ENCODE data around the gene PDE4A. TPM values are rescaled to one million over a fixed set of nuclear protein-coding genes. Genes with fewer than 3 reads are reported as not detected.
"Not testable (repeated sequence)": the region's sequence is repeated elsewhere in the genome, so short reads cannot be mapped to it uniquely, and the experiment has no call there.

Gene PDE4A
- total RNA-seq, 2 experiments from 2014 or later: 15.7 to 17.5 TPM

DNA sequence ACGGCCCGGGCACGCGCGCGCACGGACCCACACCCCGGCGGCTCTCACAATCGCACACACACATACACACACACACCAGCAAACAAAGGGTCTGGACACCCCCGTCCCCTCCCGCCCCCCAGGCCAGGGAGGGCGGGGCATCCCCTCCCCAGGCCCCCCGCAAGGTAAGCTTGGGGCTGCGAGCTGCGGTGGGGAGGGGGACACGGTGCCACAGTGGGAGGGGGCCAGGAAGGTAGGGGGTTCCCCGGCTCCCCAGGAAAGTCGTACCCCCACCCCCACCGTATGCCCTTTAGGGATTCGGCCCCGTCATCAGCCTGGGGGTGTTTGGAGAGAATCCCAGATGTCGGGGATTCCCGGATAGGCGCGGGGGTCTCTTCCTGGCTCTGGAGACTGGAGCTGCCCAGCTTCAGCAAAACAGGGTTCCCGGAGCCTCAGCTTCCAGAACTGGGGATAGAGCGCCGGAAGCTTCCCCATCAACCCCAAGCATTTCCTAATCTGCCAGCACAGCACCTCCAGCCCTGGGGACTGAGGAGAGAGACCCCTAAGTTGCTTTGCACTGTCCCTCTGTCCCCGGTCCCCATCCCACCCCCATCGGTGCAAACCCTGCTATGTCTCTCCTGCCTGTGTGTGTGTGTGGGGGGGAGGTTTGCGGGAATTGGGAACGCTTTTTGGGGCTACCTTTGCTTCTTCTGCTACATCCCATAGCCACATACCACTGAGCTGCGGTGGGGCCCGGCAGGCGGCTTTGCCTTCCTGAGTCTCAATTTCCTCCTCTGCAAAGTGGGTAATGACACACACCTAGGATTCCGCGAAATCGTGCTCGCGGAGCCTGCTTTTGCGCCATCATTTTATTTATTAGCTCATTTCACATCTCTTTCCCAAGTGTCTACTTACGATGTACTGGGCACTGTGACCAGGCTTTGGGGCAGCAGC is 15.2 kb upstream of the PDE4A start:
- H3K9me3 Mint-ChIP-seq: no peaks in the 10 kb centered on the region
- POLR2A ChIA-PET: interaction anchor here (1.1 to 3.7 kb wide), 8 partner anchors 9 to 134 kb away, joined by 4 to 22 read pairs (median 6); partner anchors contain the start of genes ICAM1 and TYK2
- peak; percentile 84 for DNase-seq
- intact Hi-C loops (cut with micrococcal nuclease): loop anchor here (2.0 kb wide), 1 partner anchor 20 kb away; no protein-coding TSS in a partner anchor
- H3K36me3 Mint-ChIP-seq: peaks cover 17% of the 10 kb centered on the region
- peaks cover 75% of the 10 kb centered on the region for H3K4me1 Mint-ChIP-seq (ENCODE audit: low read depth)
- H3K4me3 Mint-ChIP-seq: peak overlapping the region; percentile 89
- H3K27ac Mint-ChIP-seq: peak overlapping the region; percentile 91
- CTCF ChIA-PET: interaction anchor here (0.6 to 20.8 kb wide), 17 partner anchors 12 to 177 kb away, joined by 3 to 836 read pairs (median 5); partner anchors contain the start of genes ICAM1, ICAM5 and PDE4A
- no peaks in the 10 kb centered on the region for H3K27me3 Mint-ChIP-seq

DNA sequence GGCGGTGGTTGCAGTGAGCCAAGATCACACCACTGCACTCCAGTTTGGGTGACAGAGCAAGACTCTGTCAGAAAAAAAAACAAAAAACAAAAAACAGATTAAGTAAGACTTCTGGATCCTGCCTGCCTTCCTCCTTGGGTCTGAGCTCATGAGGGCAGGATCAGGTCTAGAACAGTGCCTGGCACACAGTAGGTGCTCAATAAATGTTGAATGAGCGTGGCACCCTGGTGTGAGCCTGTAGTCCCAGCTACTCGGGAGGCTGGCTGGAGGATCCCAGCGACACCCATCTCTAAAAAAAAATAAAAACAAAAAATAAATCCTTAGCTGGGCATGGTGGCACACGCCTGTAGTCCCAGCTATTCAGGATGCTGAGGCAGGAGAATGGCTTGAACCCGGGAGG is 14.1 kb upstream of the PDE4A start:
- POLR2A ChIA-PET: interaction anchor here (1.1 to 3.7 kb wide), 7 partner anchors 8 to 26 kb away, joined by 4 to 22 read pairs (median 5); partner anchors contain the start of gene TYK2
- intact Hi-C loops (cut with micrococcal nuclease): no loop called here
- no peak for DNase-seq
- Mint-ChIP-seq H3K4me1 (ENCODE audit: low read depth) (peaks cover 67% of the 10 kb centered on the region), H3K27me3 (no peaks in the 10 kb centered on the region), H3K9me3 (no peaks in the 10 kb centered on the region), H3K27ac (peak overlapping the region; percentile 91), H3K4me3 (peak overlapping the region; percentile 81), H3K36me3 (peaks cover 11% of the 10 kb centered on the region)
- CTCF ChIA-PET: interaction anchor here (0.5 to 20.8 kb wide), 10 partner anchors 14 to 974 kb away, joined by 3 to 836 read pairs (median 6); partner anchors contain the start of genes ICAM1 and PDE4A

DNA sequence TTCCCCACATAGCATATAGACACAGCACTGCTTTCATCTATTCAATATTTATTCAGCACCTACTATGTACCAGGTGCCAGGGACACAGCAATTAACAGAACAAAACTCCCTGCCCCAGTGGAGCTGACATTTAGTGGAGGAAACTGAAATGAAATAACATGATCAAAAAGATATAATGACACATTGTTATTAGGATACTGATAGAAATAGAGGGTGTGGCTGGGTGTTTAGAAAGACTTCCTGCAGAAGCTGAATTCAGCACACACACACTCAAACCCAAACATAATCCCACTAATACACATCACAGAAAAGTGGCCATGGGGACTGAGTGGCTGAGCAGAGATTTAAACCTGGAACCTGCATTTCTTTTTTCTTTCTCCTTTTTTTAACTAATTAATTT is 13.2 kb upstream of the PDE4A start:
- ChIA-PET POLR2A (interaction anchor here (0.6 to 1.4 kb wide), 2 partner anchors 17 to 129 kb away, joined by 4 read pairs; no protein-coding TSS in a partner anchor), CTCF (interaction anchor here (0.7 to 20.8 kb wide), 3 partner anchors 18 to 325 kb away, joined by 3 to 836 read pairs (median 4); partner anchors contain the start of gene PDE4A)
- Mint-ChIP-seq H3K27ac (peak overlapping the region; percentile 45), H3K4me1 (ENCODE audit: low read depth) (peaks cover 68% of the 10 kb centered on the region), H3K9me3 (no peaks in the 10 kb centered on the region), H3K36me3 (peaks cover 8% of the 10 kb centered on the region), H3K4me3 (no peak overlapping the region), H3K27me3 (no peaks in the 10 kb centered on the region)
- no peak for DNase-seq
- intact Hi-C loops (cut with micrococcal nuclease): no loop called here

DNA sequence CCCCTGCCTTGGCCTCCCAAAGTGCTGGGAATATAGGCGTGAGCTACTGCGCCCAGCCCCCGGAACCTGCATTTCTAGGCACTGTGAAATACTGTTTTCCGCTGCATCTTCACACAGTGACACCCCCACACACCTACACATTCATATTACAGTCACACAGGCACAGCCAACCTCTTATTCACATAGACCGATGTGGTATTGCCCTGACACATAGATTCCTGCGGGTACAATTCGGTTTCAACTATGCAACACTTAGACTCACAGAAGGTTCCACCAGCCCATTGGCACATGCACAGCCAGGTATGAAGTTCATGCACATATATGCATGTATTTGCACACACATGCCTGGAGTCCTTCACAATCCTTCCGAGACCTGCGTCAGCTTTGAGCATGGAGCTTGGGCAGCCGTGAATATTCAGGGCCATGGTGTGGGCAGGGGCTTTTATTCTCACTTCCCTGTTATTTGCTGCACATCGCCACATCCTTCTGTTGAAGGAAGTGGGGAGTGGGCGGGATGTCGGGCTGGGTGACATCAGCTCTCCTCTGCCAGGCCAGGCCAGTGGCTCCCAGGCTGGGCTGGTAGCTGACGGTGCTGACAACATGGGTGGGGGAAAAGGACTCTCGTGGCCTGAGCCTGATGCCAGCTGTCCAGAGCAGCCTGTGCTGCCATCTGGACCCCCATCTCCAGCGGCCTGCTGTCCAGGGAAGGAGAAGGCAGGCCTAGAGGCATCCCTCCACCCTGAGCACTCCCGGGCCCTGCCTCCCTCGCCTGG is 11.6 kb upstream of the PDE4A start:
- ChIA-PET POLR2A (interaction anchor here (0.6 to 1.6 kb wide), 5 partner anchors 8 to 137 kb away, joined by 3 to 5 read pairs (median 4); partner anchors contain the start of gene ICAM1), CTCF (interaction anchor here (1.0 to 20.8 kb wide), 4 partner anchors 17 to 150 kb away, joined by 3 to 836 read pairs (median 4); partner anchors contain the start of gene PDE4A)
- peak; percentile 86 for DNase-seq
- Mint-ChIP-seq H3K4me1 (ENCODE audit: low read depth) (peaks cover 73% of the 10 kb centered on the region), H3K27me3 (no peaks in the 10 kb centered on the region), H3K27ac (peak overlapping the region; percentile 87), H3K36me3 (no peaks in the 10 kb centered on the region), H3K4me3 (peak overlapping the region; percentile 30), H3K9me3 (no peaks in the 10 kb centered on the region)
- intact Hi-C loops (cut with micrococcal nuclease): loop anchor here (1.0 to 2.0 kb wide), 3 partner anchors 8 to 304 kb away; no protein-coding TSS in a partner anchor

DNA sequence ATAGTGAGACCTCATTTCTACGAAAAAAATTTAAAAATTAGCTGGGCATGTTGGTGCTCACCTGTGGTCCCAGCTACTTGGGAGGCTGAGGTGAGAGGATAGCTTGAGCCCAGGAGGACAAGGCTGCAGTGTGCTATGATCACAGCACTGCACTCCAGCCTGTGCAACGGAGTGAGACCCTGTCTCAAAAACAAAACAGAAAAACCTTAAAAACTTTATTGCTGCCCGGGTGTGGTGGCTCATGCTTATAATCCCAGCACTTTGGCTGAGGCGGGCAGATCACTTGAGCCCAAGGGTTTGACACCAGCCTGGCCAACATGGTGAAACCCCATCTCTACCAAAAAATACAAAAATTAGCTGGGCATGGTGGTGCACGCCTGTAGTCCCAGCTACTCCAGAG is 9.1 kb upstream of the PDE4A start:
- intact Hi-C loops (cut with micrococcal nuclease): loop anchor here (5.0 kb wide), 1 partner anchor 241 kb away; the partner anchor contains the start of gene ILF3
- not testable (repeated sequence) for H3K4me3 Mint-ChIP-seq, DNase-seq, H3K27me3 Mint-ChIP-seq, H3K9me3 Mint-ChIP-seq, H3K36me3 Mint-ChIP-seq
- ChIA-PET POLR2A (interaction anchor here (2.2 kb wide), 1 partner anchor 14 kb away, joined by 5 read pairs; no protein-coding TSS in a partner anchor), CTCF (interaction anchor here (0.9 to 20.8 kb wide), 4 partner anchors 14 to 152 kb away, joined by 3 to 836 read pairs (median 8); partner anchors contain the start of gene PDE4A)
- H3K4me1 Mint-ChIP-seq (ENCODE audit: low read depth): peaks cover 62% of the 10 kb centered on the region
- peak overlapping the region; percentile 85 for H3K27ac Mint-ChIP-seq

DNA sequence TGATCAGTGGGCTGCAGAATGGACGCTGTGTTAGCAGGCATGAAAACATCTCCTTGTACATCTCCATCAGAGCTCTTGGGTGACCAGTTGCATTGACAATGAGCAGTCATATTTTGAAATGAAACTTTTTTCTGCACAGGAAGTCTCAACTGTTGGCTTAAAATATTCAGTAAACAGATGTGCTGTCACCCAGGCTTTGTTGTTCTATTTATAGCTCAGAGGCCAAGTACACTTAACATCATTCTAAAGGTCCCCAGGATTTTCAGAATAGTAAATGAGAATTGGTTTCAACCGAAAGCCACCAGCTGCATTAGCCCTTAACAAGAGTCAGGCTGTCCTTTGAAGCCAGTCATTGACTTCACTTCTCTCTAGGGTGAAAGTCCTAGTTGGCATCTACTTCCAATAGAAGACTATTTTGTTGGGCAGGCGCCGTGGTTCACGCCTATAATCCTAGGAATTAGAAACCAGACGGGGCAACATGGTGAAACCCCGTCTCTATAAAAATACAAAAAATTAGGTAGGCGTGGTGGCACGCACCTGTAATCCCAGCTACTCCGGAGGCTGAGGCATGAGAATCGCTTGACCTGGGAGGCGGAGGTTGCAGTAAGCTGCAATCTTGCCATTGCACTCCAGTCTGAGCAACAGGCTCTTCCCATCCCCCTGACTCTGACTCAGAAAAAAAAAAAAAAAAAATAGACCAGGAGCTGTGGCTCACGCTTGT is 7.9 kb upstream of the PDE4A start:
- ChIA-PET POLR2A (interaction anchor here (0.6 to 2.2 kb wide), 4 partner anchors 9 to 153 kb away, joined by 3 to 5 read pairs (median 4); partner anchors contain the start of genes CDC37 and KRI1), CTCF (interaction anchor here (0.7 to 27.2 kb wide), 8 partner anchors 3 to 305 kb away, joined by 3 to 836 read pairs (median 4); partner anchors contain the start of genes CDC37, DNM2 and PDE4A)
- H3K27me3 Mint-ChIP-seq: peaks cover 6% of the 10 kb centered on the region
- peak overlapping the region; percentile 85 for H3K27ac Mint-ChIP-seq
- peak overlapping the region; percentile 35 for H3K4me3 Mint-ChIP-seq
- H3K9me3 Mint-ChIP-seq: no peaks in the 10 kb centered on the region
- intact Hi-C loops (cut with micrococcal nuclease): loop anchor here (1.0 to 5.0 kb wide), 2 partner anchors 16 to 240 kb away; partner anchors contain the start of gene ILF3
- H3K4me1 Mint-ChIP-seq (ENCODE audit: low read depth): peaks cover 53% of the 10 kb centered on the region
- DNase-seq: peak; percentile 38
- peaks cover 3% of the 10 kb centered on the region for H3K36me3 Mint-ChIP-seq

DNA sequence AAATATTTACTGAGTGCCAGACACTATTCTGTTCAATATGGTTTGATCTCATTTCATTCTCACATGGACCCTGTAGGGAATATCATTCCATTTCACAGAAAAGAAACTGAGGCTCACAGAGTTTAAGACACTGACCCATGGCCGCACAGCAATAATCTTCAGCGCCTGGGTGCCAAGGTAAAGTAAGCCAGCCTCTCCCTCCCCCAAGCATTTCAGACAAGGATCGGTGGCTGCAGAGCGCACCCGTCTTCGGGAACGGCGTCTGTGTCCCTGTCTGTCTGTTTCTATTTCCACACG is 4.3 kb upstream of the PDE4A start:
- ChIA-PET CTCF (interaction anchor here (0.7 to 27.2 kb wide), 19 partner anchors 7 to 221 kb away, joined by 3 to 836 read pairs (median 4); partner anchors contain the start of genes CDC37, DNMT1, ICAM1 and ICAM5), POLR2A (interaction anchor here (0.8 to 3.0 kb wide), 4 partner anchors 8 to 36 kb away, joined by 4 to 22 read pairs (median 4); partner anchors contain the start of genes CDC37 and TYK2)
- Mint-ChIP-seq H3K27me3 (peaks cover 30% of the 10 kb centered on the region), H3K27ac (no peak overlapping the region), H3K9me3 (no peaks in the 10 kb centered on the region), H3K36me3 (peaks cover 3% of the 10 kb centered on the region), H3K4me3 (peak overlapping the region; percentile 73), H3K4me1 (ENCODE audit: low read depth) (peaks cover 49% of the 10 kb centered on the region)
- intact Hi-C loops (cut with micrococcal nuclease): loop anchor here (1.0 to 2.0 kb wide), 5 partner anchors 8 to 151 kb away; partner anchors contain the start of genes CDC37, KRI1 and TYK2
- no peak for DNase-seq

DNA sequence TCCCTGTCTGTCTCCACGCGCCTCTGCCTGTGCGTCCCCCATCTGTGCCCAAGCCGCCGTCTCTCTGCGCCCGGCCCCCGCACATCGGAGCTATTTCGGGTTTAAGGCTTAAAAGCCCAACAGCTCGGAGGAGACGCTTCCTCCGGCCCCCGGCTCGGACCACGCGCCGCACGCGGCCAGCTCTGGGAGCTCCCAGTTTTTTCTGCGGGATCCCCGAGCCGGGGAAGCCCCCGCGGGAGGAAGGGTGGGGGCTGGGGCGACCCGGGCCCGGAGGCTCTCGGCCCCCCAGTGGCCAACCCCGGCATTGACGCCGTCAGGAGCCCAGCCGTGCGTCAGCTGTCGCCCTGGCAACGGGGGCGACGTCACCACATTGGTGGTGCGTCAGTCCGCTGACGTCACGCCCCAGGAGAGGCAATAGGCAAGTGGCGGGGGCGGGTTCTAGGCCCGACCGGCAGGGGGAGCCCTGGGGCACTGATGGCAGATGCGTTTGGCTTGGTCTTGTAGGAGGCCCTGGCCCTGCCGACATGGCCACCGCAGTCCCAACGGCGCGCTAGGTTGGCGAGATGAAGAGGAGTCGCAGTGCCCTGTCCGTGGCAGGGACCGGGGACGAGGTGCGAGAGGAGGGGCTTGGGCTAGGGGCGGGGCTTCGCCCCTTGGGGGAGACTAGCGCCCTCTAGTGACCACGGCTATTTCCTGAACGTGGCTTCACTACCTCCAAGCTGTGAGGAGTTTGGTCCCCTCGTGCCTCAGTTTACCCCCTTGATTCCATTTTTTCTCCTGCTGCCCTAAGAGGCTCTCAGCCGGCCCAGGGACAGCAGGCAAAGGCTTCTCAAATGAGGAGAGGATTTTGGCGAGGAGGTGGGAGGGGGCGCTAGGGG is 3.7 kb upstream of the PDE4A start:
- peak overlapping the region; percentile 73 for H3K4me3 Mint-ChIP-seq
- POLR2A ChIA-PET: interaction anchor here (0.6 to 3.0 kb wide), 5 partner anchors 8 to 157 kb away, joined by 3 to 22 read pairs (median 4); partner anchors contain the start of genes CDC37 and TYK2

DNA sequence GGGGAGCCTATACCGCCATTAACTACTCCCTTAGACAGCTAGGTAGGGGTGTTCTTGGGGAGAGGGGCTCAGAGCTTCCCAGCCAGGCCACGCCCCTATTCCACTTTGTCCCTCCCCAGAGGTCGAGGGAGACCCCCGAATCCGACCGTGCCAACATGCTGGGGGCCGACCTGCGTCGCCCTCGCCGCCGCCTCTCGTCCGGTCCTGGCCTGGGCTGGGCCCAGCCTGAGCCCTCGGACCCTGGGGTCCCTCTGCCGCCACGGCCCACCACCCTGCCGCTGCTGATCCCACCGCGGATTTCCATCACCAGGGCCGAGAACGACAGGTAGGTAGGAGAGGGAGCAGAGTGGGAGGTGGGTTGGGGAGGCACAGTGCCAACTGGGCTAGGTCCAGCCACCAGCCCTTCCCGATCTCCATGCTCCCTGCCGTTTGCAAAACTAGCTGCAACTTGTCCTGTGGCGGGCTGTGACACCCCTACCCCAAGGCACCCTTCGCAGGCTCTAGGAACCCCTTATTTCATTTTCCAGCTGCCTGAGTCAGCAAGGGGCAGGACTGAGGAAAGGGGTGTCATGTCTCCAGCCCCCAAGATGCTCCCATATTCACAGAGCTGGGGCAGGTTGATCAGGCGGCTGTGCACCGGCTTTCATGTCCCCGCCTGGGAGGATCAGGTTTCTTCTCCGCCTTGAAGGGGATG is 2.6 kb upstream of the PDE4A start:
- peaks cover 47% of the 10 kb centered on the region for H3K4me1 Mint-ChIP-seq (ENCODE audit: low read depth)
- no peak overlapping the region for H3K27ac Mint-ChIP-seq
- H3K36me3 Mint-ChIP-seq: peaks cover 3% of the 10 kb centered on the region
- POLR2A ChIA-PET: interaction anchor here (0.6 to 3.0 kb wide), 4 partner anchors 8 to 158 kb away, joined by 3 to 22 read pairs (median 6); partner anchors contain the start of gene CDC37
- H3K9me3 Mint-ChIP-seq: no peaks in the 10 kb centered on the region
- no peak for DNase-seq
- peaks cover 43% of the 10 kb centered on the region for H3K27me3 Mint-ChIP-seq
- peak overlapping the region; percentile 17 for H3K4me3 Mint-ChIP-seq
- intact Hi-C loops (cut with micrococcal nuclease): loop anchor here (2.0 kb wide), 2 partner anchors 37 to 149 kb away; partner anchors contain the start of genes KRI1 and TYK2
- CTCF ChIA-PET: interaction anchor here (0.6 to 27.2 kb wide), 12 partner anchors 8 to 1146 kb away, joined by 3 to 836 read pairs (median 6); partner anchors contain the start of genes CDC37, ICAM1, ICAM5 and PDE4A

More for the DNA sequence above, 3.7 kb upstream of the PDE4A start:
- intact Hi-C loops (cut with micrococcal nuclease): loop anchor here (1.0 to 2.0 kb wide), 5 partner anchors 8 to 150 kb away; partner anchors contain the start of genes CDC37, KRI1 and TYK2
- peaks cover 35% of the 10 kb centered on the region for H3K27me3 Mint-ChIP-seq
- H3K4me1 Mint-ChIP-seq (ENCODE audit: low read depth): peaks cover 51% of the 10 kb centered on the region
- CTCF ChIA-PET: interaction anchor here (0.6 to 27.2 kb wide), 21 partner anchors 8 to 1147 kb away, joined by 3 to 836 read pairs (median 4); partner anchors contain the start of genes CDC37, DNMT1, ICAM1 and ICAM5
- peak; percentile 96 for DNase-seq
- H3K27ac Mint-ChIP-seq: peak overlapping the region; percentile 86
- no peaks in the 10 kb centered on the region for H3K9me3 Mint-ChIP-seq
- H3K36me3 Mint-ChIP-seq: peaks cover 3% of the 10 kb centered on the region
